IMR-90 (cell line): ENCODE results near the gene ERP44. TPM values are rescaled to one million over a fixed set of nuclear protein-coding genes. Genes with fewer than 3 reads are reported as not detected.

Source experiments
- ATAC-seq: fragments of 200-7000 bp; cut with Tn5 transposase; 2 replicates; pipeline ENCODE4 v1.9.1; 2020; ENCODE audit warnings: low read depth, mild to moderate bottlenecking, moderate library complexity
- BruUV-seq: library from RNA; stranded (reverse); fragments of 400-500 nt; replicated peaks from 2 replicates; lab custom pipeline; 2021; lab: Mats Ljungman, UMichigan
- CTCF ChIA-PET: fragments of 300-600 bp; formaldehyde crosslinking; extraction: SDS; loops from one replicate; lab custom pipeline; 2021; ENCODE audit warnings: antibody characterized with exemption; lab: Yijun Ruan, JAX
- POLR2A ChIA-PET: fragments of 300-600 bp; sonication (Branson Sonifier 250); formaldehyde crosslinking; loops from one replicate; lab custom pipeline; 2022; ENCODE audit warnings: antibody characterized with exemption; ENCODE audit not compliant: unreplicated experiment; lab: Charles Lee
- DNase-seq: peaks from one replicate; pipeline ENCODE4 v3.0.0; 2013
- H2AFZ ChIP-seq: replicated peaks from 2 replicates; pipeline ENCODE3; 2013; ENCODE audit warnings: low read length, mild to moderate bottlenecking; ENCODE audit not compliant: poor library complexity
- H2AK5ac ChIP-seq: 2 replicates; pipeline ENCODE4 v1.6.1; 2013; ENCODE audit warnings: low read depth, low read length, inconsistent platforms
- H2AK9ac ChIP-seq: replicated peaks from 2 replicates; pipeline ENCODE3; 2013; ENCODE audit warnings: mild to moderate bottlenecking, low read depth, low read length, moderate library complexity; ENCODE audit not compliant: poor library complexity
- H2BK120ac ChIP-seq: 2 replicates; pipeline ENCODE4 v1.6.1; 2013; ENCODE audit warnings: low read depth, low read length, inconsistent platforms
- H2BK15ac ChIP-seq: 3 replicates; pipeline ENCODE4 v1.6.1; 2013; ENCODE audit warnings: low read depth, low read length, inconsistent platforms
- H2BK20ac ChIP-seq: 2 replicates; pipeline ENCODE4 v1.6.1; 2013; ENCODE audit warnings: low read depth, mild to moderate bottlenecking, inconsistent platforms, low read length, moderate library complexity
- H2BK5ac ChIP-seq: 2 replicates; pipeline ENCODE4 v1.6.1; 2013; ENCODE audit warnings: mild to moderate bottlenecking, low read depth, low read length, inconsistent platforms; ENCODE audit not compliant: poor library complexity, severe bottlenecking
- H3K14ac ChIP-seq: replicated peaks from 2 replicates; pipeline ENCODE4 v1.6.1; 2013; ENCODE audit warnings: low read depth, low read length, inconsistent platforms
- H3K18ac ChIP-seq: 2 replicates; pipeline ENCODE4 v1.6.1; 2013; ENCODE audit warnings: low read depth, low read length, control low read depth
- H3K23ac ChIP-seq: 2 replicates; pipeline ENCODE4 v1.6.1; 2013; ENCODE audit warnings: low read depth, low read length, inconsistent platforms
- H3K27ac ChIP-seq: 2 replicates; pipeline ENCODE4 v1.5.1; 2013; ENCODE audit warnings: mild to moderate bottlenecking, control low read depth, low read length; ENCODE audit not compliant: insufficient read depth
- H3K27me3 ChIP-seq: 2 replicates; pipeline ENCODE4 v1.6.1; 2013; ENCODE audit warnings: low read length; ENCODE audit not compliant: control insufficient read depth, insufficient read depth
- H3K36me3 ChIP-seq: 2 replicates; pipeline ENCODE4 v1.6.1; 2013; ENCODE audit warnings: low read length, mixed read lengths; ENCODE audit not compliant: control insufficient read depth, insufficient read depth
- H3K4ac ChIP-seq: 2 replicates; pipeline ENCODE4 v1.6.1; 2013; ENCODE audit warnings: low read depth, low read length, inconsistent platforms
- H3K4me1 ChIP-seq: 2 replicates; pipeline ENCODE4 v1.6.1; 2013; ENCODE audit warnings: low read length, mixed read lengths; ENCODE audit not compliant: control insufficient read depth, insufficient read depth
- H3K4me2 ChIP-seq: 2 replicates; pipeline ENCODE4 v1.6.1; 2013; ENCODE audit warnings: low read depth, mild to moderate bottlenecking, control low read depth, low read length, moderate library complexity
- H3K4me3 ChIP-seq: 2 replicates; pipeline ENCODE4 v1.5.1; 2013; ENCODE audit warnings: low read depth, mild to moderate bottlenecking, control low read depth, low read length, moderate library complexity; ENCODE audit not compliant: insufficient read depth
- H3K56ac ChIP-seq: 2 replicates; pipeline ENCODE4 v1.6.1; 2013; ENCODE audit warnings: low read length, inconsistent platforms; ENCODE audit not compliant: insufficient read depth; ENCODE audit errors: extremely low read depth
- H3K79me1 ChIP-seq, 2 experiments: 2 replicates each; pipeline ENCODE4 v1.6.1; 2013; ENCODE audit warnings: low read length in 2 of 2, inconsistent platforms in 1 of 2, low read depth in 1 of 2
- H3K9ac ChIP-seq: 2 replicates; pipeline ENCODE4 v1.6.1; 2013; ENCODE audit warnings: low read depth, low read length, control low read depth
- H3K9me1 ChIP-seq: 2 replicates; pipeline ENCODE4 v1.6.1; 2013; ENCODE audit warnings: low read length, inconsistent platforms; ENCODE audit not compliant: insufficient read depth
- H3K9me3 ChIP-seq: 2 replicates; pipeline ENCODE4 v1.6.1; 2013; ENCODE audit warnings: low read length; ENCODE audit not compliant: control insufficient read depth, insufficient read depth
- H4K20me1 ChIP-seq: 2 replicates; pipeline ENCODE4 v1.6.1; 2013; ENCODE audit warnings: low read length, inconsistent platforms; ENCODE audit not compliant: insufficient read depth
- H4K5ac ChIP-seq: 2 replicates; pipeline ENCODE4 v1.6.1; 2013; ENCODE audit warnings: mild to moderate bottlenecking, low read depth, low read length, control low read depth
- H4K8ac ChIP-seq, 2 experiments: 2 replicates each; pipeline ENCODE4 v1.6.1; 2013; ENCODE audit warnings: low read depth in 2 of 2, low read length in 2 of 2, control low read depth in 1 of 2, inconsistent platforms in 1 of 2
- H4K91ac ChIP-seq: 2 replicates; pipeline ENCODE4 v1.6.1; 2013; ENCODE audit warnings: low read depth, low read length, inconsistent platforms; ENCODE audit not compliant: insufficient read depth
- ELK1 ChIP-seq: fragments of 150-350 bp; IDR thresholded peaks from 2 replicates; pipeline ENCODE4 v1.6.1; 2016; ENCODE audit warnings: low read depth, mild to moderate bottlenecking, low read length, moderate library complexity, borderline replicate concordance
- FOS ChIP-seq: fragments of 150-350 bp; IDR thresholded peaks from 2 replicates; pipeline ENCODE4 v1.6.1; 2016; ENCODE audit warnings: low read depth, low read length
- SMC3 ChIP-seq: fragments of 150-350 bp; IDR thresholded peaks from 2 replicates; pipeline ENCODE4 v1.6.1; 2016; ENCODE audit warnings: low read depth, mild to moderate bottlenecking, antibody characterized with exemption, low read length, moderate library complexity
- USF2 ChIP-seq: fragments of 150-350 bp; IDR thresholded peaks from 2 replicates; pipeline ENCODE4 v1.6.1; 2017; ENCODE audit warnings: mild to moderate bottlenecking, antibody characterized with exemption, low read length, low read depth
- dilution Hi-C: fragments of 300-500 bp; cut with HindIII; formaldehyde crosslinking; loops from one replicate; pipeline ENCODE4 v1.14.3; 2018; ENCODE audit warnings: low sequenced_read_pairs; ENCODE audit not compliant: unreplicated experiment
- in situ Hi-C: fragments of 300-500 bp; cut with MboI; formaldehyde crosslinking; loops from 3 replicates; pipeline ENCODE4 v1.14.3; 2019; ENCODE audit warnings: low sequenced_read_pairs, inconsistent platforms, mixed read lengths
- intact Hi-C: fragments of 100-400 bp; cut with micrococcal nuclease; formaldehyde crosslinking; loops from 2 replicates; pipeline ENCODE4 v1.10.0; 2022
- polyA plus RNA-seq, 3 experiments: library from polyadenylated mRNA; depleted of rRNA; stranded (reverse); fragments of >200 nt; gene quantifications; 2 replicates each; pipeline ENCODE4 v1.2.3, GENCODE V29; 2012; ENCODE audit warnings: low replicate concordance in 1 of 3
- total RNA-seq: library from RNA; depleted of rRNA; stranded (reverse); fragments of >200 nt; gene quantifications from 2 replicates; pipeline ENCODE4 v1.2.3, GENCODE V29; 2012

Gene ERP44
- total and polyA plus RNA-seq, 2 of the 4 experiments (the other 2 are of a cell fraction) = 9.1 to 13.5 TPM

GRCh38 chr9:100012279-100012678 is 86.5 kb downstream of the ERP44 start:
- Histone ChIP-seq H3K23ac (no peak overlapping the region), H4K8ac (no peak overlapping the region), H3K56ac (no peak overlapping the region), H2BK120ac (no peak overlapping the region), H3K4me2 (no peak overlapping the region), H4K20me1 (no peaks in the 10 kb centered on the region), H3K9ac (no peak overlapping the region), H2AK5ac (no peak overlapping the region), H3K14ac (no peak overlapping the region), H2BK20ac (no peak overlapping the region), H2AFZ (no peak overlapping the region), H2AK9ac (no peak overlapping the region), H3K4me1 (peaks cover 7% of the 10 kb centered on the region), H4K5ac (no peak overlapping the region), H3K18ac (no peak overlapping the region), H3K4ac (no peak overlapping the region), H2BK5ac (no peak overlapping the region), H3K9me1 (no peaks in the 10 kb centered on the region), H3K36me3 (peaks cover 3% of the 10 kb centered on the region; the same call in 1 of the 2 replicates), H2BK15ac (no peak overlapping the region), H3K27me3 (no peaks in the 10 kb centered on the region), H4K91ac (no peak overlapping the region), H3K27ac (no peak overlapping the region), H3K9me3 (no peaks in the 10 kb centered on the region), H3K79me1 (peaks cover 4 to 5% of the 10 kb centered on the region in 2 experiments; a peak in 3 of 4 replicates), H3K4me3 (no peak overlapping the region)
- dilution Hi-C loops = no loop called here
- TF ChIP-seq USF2 (no peak), SMC3 (no peak), FOS (no peak), ELK1 (no peak)
- intact Hi-C loops = loop anchor here (5.0 kb wide), 2 partner anchors 190 to 830 kb away; partner anchors contain the start of gene NR4A3
- ATAC-seq (no peak), DNase-seq (no peak)
- ChIA-PET CTCF (interaction anchor here (1.1 kb wide), 1 partner anchor 190 kb away, joined by 3 read pairs; no protein-coding TSS in a partner anchor), POLR2A (interaction anchor here (0.6 kb wide), 1 partner anchor 11 kb away, joined by 3 read pairs; no protein-coding TSS in a partner anchor)
- BruUV-seq = no TSS peak
- in situ Hi-C loops = loop anchor here (10.0 to 25.0 kb wide), 2 partner anchors 750 to 827 kb away; no protein-coding TSS in a partner anchor
